B cell (primary cell): ENCODE results near the gene ZNF253.
"Not testable (repeated sequence)": the region's sequence is repeated elsewhere in the genome, so short reads cannot be mapped to it uniquely, and the experiment has no call there.

ENCODE experiments used
- EZH2 ChIP-seq: IDR thresholded peaks from 2 replicates; pipeline ENCODE4 v1.6.1; 2012; ENCODE audit warnings: borderline replicate concordance, low read depth, mild to moderate bottlenecking, moderate library complexity, low read length; ENCODE audit not compliant: insufficient read depth, poor library complexity, severe bottlenecking
- TF ChIP-seq, protein P1 (sequence below): fragments of 200-600 bp; IDR thresholded peaks from one replicate; pipeline ENCODE4 v1.8.0; 2022; ENCODE audit warnings: antibody characterized with exemption, mild to moderate bottlenecking

- TF ChIP-seq EZH2: not testable (repeated sequence)
- TF ChIP-seq, protein P1, sequence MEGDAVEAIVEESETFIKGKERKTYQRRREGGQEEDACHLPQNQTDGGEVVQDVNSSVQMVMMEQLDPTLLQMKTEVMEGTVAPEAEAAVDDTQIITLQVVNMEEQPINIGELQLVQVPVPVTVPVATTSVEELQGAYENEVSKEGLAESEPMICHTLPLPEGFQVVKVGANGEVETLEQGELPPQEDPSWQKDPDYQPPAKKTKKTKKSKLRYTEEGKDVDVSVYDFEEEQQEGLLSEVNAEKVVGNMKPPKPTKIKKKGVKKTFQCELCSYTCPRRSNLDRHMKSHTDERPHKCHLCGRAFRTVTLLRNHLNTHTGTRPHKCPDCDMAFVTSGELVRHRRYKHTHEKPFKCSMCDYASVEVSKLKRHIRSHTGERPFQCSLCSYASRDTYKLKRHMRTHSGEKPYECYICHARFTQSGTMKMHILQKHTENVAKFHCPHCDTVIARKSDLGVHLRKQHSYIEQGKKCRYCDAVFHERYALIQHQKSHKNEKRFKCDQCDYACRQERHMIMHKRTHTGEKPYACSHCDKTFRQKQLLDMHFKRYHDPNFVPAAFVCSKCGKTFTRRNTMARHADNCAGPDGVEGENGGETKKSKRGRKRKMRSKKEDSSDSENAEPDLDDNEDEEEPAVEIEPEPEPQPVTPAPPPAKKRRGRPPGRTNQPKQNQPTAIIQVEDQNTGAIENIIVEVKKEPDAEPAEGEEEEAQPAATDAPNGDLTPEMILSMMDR: not testable (repeated sequence)
These were observed 4.4 kb downstream of the ZNF253 start for GRCh38 chr19:19870086-19870485.
